ENCODE data around the gene ZSCAN5A.

DNA sequence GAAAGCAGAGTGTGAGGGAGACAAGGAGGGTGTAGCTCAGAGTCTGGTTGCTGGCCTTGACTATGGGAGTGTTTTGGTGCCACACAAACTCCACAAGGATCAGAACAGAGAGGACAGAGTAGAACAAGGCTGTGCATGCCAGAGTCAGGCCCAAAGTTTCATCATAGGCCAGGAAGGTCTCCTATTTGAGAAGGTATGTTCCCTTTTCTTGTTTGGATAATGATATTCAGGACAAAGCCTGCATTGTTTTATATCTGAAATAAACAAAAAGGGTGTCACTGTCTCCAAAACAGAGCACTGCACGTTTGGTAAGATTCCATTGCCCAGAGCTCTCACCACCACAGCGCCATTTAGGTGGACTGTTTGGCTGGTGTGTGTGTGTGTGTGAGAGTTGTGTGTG lies 3.1 kb upstream of the ZSCAN5A start:
- TF ChIP-seq, protein P1, sequence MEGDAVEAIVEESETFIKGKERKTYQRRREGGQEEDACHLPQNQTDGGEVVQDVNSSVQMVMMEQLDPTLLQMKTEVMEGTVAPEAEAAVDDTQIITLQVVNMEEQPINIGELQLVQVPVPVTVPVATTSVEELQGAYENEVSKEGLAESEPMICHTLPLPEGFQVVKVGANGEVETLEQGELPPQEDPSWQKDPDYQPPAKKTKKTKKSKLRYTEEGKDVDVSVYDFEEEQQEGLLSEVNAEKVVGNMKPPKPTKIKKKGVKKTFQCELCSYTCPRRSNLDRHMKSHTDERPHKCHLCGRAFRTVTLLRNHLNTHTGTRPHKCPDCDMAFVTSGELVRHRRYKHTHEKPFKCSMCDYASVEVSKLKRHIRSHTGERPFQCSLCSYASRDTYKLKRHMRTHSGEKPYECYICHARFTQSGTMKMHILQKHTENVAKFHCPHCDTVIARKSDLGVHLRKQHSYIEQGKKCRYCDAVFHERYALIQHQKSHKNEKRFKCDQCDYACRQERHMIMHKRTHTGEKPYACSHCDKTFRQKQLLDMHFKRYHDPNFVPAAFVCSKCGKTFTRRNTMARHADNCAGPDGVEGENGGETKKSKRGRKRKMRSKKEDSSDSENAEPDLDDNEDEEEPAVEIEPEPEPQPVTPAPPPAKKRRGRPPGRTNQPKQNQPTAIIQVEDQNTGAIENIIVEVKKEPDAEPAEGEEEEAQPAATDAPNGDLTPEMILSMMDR (IDR thresholded peaks at IDR 0.05; ENCODE audit: insufficient read depth, low read length, poor library complexity, severe bottlenecking) = no peak
- no peak for TF ChIP-seq EZH2phosphoT487 (conservative IDR thresholded peaks at IDR 0.05; ENCODE audit: low read length)

Data from SU-DHL-6 (cell line).